COR-L47 (cell line): Measurements from ENCODE around the gene CEP63.
A peak's percentile ranks its signal among the peaks of the same experiment; 100 is the strongest.

Source experiments
- DNase-seq: peaks from one replicate; lab custom pipeline; 2025; lab: John Stamatoyannopoulos, UW

CEP63 gene

DNA sequence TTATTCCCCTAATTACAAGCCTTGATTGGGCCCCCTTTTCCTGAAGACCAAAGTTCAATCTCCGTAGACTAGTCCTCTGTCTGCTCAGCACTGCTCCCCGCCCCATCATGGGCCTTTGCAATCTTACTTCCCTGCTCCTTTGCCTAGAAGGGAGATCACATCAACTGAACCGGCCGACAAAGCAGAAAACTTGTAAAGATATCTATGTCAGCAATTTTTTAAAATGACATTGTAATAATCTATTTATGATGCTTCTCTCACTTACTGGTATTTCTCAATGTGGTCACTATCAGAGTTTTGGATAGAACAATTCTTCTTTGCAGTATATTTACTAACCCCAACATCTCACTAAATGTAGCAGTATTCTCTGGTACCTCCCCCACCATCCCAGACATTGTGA, 17.3 kb upstream of the CEP63 start:
- DNase-seq: no peak

DNA sequence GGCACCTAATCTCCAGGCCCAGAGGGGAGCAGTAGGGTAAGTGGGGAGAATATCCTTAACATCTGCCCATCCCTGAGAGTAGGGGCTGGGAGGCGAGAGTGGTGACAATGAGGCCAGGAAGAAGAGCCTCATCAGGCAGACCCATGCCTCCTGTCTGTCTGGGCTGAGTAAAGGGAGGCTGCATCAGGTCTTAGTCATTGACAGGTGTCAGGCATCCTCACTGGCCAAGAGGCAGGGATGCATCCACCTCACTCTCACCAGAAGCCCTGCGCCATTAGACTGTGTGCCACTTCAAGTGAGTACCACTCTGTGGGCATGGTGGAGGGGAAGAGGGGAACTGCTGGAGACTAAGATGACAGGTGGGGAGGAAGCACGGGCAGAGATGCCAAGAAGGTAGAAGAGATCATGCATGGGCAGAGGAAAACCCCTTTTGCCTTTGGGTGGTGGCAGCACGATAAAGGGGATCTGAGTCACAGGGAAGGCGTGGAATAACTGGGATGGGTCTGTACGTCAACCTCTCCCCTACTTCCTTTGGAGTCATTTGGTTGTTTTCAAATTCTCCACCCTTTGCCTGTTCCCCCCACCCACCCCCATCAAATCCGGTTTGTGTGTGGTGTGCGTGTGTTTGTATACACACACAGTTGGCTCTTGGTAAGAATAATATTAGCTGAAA, 14.2 kb upstream of the CEP63 start:
- DNase-seq: no peak

DNA sequence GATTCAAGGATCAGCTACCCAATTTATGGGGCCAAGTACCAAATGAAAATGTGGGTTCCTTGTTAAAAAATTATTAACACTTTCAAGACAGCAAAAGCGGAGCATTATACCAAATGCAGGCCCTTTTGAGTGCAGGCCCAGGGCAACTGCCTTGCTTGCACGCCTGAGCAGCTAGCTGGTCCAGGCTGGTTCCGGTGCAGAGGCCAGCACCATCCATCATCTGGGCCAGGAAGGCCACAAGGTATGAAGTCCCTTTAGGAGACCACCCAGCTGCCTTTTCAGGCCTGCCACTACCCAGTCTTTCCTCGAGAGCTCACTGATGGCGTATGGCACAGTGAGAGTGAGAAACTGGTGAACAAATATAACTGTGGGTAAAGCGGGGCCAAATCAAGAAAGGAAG, 13.0 kb upstream of the CEP63 start:
- DNase-seq: no peak

DNA sequence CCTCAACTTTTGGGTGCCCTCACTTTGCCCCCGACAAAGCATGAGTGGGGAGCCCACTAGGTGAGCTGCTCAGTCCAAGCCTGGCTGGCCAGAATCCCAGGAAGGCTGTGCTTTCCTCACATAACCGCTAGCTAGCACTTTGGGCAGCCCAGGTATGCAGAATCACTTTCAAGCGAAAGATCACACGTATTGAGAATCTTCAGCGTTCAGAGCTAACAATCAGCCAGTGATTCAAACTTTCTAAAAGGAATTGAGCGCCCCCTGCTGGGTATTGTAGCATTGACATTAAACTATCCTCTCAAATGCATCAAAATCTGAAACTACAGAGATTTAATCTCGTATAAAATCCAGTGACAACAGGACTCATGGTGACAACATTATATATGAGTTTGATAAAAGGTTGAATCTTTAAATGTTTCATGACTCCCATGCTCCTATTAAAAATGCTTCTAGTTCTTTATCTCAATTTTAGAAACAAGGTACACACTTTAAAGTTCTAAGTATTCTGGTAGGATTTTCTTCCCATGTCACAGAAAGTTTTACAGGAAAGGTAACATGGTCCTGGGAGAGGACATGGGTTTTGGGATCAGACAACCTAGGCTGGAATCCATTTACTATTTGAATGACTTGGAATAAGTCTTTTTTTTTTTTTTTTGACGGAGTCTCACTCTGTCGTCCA, 11.8 kb upstream of the CEP63 start:
- DNase-seq: peak; percentile 76

DNA sequence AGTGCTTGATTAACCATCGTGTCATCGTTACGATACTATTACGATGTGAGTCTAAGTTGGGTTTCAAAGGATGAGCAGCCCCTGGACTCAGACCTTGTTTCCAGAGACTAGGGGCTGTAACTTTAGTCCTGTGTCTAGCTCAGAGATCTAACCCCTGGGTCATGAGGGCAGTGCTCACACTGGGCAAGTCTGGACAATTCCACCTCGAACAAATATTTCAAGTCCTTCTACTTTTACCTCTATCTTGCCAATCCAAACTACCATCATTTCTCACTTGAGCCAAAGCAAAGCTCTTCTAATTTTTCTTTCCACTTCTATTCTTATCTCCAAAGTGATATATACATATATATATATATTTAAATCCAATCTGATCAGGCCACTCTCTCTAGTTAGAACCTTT, 10.9 kb upstream of the CEP63 start:
- DNase-seq: no peak

DNA sequence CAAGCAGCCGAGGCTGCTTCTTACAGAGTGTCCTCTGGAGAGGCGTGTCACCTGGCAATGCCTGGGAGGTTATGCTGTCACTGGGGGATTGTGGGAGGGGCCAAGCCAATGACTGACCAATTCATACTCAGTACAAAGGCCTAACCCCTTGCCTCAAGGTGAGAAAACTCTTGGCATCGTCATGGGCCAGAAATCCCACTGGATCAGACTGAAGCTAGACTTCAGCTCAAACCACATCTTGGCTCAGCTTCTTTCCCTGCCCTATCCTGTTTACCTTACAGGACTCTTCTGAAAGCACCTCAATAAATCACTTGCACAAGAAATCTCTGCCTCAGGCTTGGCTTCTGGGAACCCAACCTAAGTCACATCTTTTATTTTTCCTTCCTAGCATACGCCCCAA, 9.6 kb upstream of the CEP63 start:
- DNase-seq: no peak

DNA sequence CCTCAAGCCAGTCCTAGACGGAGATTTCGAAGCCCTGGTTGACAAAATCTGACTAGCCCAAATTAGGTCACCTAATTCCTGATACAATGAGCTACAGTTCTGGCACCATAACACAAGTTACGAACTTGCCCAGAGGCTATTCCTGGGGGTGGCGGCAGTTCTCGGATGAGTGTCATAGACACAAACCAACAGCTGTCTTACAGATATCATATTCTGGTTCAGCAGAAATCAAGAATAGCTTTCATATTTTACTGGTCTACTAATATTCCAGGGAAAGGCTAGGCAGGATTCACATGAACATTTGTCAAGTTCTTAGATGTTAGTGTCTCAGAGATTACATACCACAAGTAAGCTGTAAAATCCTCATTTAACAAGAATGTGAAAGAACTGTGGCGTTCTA, 8.9 kb upstream of the CEP63 start:
- no peak for DNase-seq

DNA sequence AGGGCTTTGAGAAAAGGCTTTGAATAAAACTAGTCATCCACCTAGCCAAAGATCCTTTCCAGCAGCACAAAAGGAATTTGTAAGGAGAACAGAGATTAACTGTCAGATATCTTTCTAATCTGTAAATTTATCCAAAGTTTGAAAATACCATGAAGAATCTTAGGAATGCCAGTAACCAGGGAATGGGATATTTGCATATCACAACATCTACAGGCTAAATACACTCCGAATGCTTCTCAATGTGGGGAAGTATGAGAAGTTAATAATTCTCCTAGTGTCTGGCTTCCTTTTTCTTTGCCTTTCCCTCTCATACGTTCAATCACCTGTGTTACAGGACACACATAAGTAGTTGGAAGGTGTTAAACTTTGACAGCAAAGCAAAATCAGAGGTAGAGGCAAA, 7.9 kb upstream of the CEP63 start:
- DNase-seq: no peak

DNA sequence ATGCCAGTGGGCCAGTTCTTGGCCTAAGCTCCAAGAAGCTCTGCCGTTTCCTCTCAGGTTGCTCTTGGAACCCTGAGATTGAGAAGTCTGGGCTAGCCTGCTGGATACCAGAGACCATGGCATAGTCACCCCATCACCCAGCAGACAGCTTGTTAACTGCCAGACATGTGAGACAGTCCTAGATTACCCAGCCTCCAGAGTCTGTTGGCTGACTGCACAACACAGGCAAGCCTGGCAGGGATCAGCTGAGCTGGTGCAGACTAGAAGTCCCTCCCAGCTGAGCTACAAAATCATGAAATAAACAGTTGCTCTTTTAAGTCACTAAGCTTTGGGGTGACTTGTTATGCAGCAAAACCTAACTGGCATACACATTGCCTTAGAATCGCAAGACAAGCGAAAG, 5.3 kb upstream of the CEP63 start:
- DNase-seq: no peak

DNA sequence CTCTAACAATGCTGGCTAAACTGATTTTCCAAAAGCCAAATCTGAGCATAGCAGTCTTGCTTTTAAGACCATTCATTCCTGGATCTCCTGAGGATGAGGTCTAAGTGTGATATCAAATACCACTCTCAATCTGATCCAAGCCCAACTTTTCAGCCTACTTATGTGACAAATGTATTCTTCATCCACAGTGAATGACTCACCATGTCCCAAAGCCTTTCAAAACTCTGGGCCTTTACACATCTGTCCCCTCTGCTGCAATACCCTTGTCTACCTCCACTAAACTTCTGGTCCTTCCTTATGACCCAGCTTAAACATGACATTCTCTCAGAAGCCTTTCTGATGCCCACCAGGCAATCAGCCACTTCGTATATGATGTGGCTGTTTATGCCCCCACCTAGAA, 4.7 kb upstream of the CEP63 start:
- no peak for DNase-seq

DNA sequence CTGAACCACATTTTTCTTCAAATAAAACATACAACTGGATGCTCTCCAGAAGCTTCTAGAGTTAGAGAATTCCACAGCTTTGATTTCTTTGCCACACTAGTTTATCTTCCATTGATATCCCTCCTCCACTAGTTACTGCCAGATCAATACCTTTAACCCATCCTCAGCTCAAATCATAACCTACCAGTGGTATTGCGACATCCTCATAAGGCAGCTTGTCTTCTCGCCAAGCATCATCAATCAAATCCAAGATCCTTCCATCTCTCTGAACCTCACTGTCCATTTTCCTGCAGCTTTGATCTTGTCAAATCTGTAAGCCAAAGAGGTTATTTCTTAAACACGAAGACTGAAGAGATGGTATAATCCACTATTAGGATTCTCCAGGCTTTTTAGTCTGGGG, 3.2 kb upstream of the CEP63 start:
- no peak for DNase-seq

DNA sequence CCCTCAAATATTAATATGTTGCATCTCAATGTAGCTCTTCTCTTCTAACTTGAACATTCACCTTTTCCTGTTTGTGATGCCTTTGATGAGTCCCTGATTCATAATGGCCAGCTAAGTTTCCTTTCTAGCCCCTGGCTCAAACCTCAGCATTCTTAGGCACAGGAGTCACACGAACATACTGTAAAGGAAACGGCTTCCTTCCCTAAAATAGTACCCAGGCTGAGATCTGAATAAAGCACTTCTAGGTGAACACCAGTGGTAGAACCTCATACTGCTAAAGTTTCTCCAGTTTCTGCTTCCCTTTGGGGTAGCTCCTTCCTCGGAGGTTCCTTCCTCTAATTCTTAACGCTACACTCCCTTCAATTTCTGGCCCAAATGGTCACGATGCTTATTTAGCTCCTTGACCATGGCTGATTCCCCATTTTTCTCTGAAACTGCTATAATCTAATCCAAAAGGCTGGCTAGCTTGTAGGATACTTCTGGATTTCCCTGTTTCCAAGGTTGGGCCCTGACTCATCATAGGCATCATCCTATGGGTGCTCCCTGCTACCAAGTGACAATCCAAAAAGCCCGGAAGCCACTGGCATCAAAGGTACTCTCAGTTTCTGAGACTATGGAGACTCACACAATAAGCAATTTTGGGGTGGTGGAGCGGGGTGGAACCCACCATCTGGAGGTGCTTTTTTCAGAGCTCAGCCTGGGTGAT, 2.5 kb upstream of the CEP63 start:
- no peak for DNase-seq

DNA sequence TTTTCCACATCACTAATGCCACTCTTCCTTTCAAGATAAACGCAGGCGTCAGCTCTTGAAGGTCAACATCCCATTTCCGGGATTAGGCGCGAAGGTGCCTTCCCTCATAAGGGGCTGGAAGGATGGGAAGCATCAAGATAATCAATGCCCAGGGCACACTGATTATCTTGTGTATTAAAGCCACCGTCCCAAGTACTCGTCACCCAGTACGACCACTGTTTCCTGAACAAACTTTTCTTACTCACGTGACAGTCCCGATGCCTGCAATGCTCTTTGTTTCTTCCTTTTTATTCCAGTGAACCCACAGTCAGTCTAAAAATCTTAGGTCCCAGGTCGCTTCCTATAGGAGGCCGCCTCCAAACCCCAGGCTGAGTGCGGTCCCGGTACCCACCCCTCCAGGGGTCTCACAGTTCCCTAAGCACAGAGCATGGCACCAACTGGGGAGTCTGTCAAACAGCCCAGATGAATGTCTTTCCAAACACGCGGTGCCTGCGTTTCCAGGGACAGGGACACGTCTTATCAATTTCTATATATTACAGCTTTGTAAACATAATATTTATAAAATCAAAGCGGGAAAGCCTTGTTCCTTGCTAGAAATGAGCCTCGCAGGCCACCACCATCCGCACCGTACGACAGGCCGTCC, 661 bp upstream of the CEP63 start:
- peak; percentile 53 for DNase-seq

DNA sequence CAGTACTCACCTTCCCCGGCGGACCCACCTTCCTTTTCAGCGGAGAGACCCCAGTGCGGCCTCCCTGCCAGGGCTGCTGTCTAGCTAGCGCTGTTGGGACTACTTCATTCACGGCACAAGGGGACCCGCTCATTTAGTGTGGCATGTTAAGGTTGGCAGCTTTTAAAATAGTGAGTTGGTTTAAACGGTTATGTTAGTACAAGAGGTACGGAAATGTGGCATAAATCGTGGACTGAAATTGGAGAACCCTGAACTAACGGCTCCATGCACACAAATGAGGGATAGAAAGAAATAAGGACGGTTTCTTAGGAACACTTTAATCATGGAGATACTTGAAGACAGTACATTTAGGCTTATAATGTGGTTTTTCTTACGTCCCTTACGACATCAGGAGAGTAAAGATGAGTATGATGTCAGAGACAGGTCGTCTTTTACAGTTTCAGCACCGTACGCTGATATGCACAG, 752 bp downstream of the CEP63 start:
- peak; percentile 72 for DNase-seq

DNA sequence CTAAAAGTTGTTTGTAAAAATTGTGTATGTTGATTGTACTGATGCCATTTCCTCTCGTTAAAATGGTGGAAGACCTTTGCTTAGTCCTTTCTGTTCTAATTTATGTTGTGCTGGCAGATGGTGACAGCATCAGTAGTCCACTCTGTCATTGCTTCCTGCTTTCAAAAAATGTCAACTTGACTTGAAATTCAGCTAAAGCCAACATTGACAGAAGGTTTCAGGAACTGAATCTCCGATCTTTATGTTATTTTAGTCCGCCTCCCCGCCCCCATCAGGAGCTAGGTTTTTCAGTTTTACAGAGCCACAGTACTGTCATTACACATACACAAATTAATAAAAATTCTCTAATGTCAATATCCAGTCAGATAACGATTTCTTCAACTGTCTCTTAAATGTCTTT, 1.5 kb downstream of the CEP63 start:
- no peak for DNase-seq

DNA sequence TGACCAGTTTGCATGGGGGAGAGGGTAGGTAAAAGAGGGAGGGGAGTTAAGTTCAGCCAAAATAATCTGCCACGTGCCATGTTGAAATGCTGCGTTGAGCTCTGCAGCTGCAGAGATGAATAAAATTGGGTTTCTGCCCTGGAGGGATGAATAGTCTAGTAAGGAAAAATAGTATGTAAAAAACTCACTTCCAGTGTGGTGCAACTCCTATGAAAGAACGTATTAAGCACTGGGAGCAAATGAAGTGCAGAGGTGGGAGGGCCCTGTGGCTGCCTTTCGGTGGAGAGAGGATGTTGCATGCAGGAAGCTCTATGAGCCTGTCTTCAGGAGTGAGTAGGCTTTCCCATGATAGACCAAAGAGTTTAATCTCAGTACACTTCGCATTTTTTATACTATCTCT, 8.6 kb downstream of the CEP63 start:
- no peak for DNase-seq

DNA sequence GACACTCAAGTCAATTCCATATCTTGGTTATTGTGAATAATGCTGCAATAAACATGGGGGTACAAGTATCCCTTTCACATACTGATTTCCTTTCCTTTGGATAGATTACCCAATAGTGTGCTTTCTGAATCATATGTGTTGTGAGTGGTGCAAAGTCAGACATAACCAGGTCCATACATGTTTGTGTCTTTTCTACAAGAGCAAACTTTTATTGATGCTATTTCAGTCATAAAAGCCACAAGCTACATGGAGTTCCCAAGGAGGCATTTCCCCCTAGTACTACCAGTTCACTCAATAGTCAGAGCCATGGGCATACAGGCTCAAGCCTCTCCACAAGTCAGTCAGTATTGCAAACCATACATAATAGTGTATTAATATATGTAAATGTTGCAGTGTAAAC, 10.1 kb downstream of the CEP63 start:
- DNase-seq: no peak

DNA sequence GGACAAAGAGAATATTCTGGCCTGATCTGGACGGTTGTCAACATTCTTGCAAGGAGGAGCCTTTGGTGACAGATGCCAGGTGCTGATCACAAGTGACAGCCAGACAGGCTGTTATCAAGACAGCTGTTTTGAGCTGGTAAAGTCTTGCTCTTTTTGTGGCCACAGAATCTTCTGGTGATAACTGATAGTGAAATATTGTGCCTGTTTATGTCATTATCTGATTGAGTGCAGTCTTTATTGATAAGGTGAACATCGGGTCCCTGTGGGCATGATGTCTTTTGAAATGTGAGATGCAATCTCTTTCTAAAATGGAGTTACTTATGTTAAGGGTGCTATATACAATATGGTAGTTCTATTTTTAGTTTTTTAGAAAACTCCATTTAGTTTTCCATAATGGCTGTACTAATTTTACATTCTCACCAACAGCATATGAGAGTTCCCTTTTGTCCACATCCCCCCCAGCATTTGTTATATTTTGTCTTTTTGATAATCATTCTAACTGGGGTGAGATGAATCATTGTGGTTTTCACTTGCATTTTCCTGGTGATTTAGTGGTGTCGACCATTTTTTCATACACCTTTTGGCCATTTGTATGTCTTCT, 10.7 kb downstream of the CEP63 start:
- DNase-seq: no peak

DNA sequence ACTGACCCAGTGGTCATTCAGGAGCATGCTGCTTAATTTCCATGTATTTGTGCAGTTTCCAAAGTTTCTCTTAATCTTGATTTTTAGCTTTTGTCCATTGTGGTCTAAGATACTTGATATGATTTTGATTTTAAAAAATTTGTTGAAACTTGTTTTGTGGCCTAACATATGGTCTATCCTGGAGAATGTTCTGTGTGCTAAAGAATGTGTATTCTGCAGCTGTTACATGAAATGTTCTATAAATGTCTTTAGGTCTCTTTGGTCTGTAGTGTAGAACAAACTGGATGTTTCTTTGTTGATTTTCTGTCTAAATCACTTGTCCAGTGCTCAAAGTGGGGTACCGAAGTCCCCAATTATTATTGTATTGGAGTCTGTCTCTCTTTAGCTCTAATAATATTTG, 17.4 kb downstream of the CEP63 start:
- no peak for DNase-seq

DNA sequence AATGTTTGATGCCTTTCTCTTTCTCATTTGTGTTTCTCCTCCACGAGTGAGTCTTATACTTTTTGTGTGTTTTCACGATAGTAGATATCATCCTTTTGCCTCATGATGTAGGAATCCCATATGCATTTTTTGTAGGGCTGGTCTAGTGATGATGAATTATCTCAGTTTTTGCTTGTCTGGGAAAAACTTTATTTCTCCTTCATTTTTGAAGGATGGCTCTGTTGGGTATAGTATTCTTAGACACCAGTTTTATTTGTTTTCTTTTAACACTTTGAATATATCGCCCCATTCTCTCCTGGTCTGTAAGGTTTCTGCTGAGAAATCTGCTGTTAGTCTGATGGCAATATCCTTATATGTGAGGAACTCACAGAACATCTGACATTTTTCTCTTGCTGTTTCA, 18.3 kb downstream of the CEP63 start:
- no peak for DNase-seq

DNA sequence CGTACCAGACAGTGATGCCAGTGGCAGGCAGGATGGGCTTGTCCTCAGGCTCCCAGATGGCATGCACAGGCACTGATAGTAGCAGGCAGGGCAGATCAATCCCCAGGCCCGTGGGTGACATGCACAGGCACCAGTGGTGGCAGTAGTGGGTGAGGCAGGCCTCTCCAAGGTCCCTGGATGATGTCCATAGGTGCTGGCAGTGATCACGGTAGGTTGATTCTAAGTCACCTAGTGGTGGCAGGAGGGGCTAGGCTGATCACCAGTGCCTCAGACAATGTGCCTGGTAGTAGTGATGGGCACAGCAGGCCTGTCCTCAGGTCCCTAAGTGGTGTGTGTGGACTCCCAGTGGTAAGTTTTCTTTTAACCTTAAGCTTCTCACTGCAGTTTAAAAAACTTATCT, 19.6 kb downstream of the CEP63 start:
- DNase-seq: no peak

DNA sequence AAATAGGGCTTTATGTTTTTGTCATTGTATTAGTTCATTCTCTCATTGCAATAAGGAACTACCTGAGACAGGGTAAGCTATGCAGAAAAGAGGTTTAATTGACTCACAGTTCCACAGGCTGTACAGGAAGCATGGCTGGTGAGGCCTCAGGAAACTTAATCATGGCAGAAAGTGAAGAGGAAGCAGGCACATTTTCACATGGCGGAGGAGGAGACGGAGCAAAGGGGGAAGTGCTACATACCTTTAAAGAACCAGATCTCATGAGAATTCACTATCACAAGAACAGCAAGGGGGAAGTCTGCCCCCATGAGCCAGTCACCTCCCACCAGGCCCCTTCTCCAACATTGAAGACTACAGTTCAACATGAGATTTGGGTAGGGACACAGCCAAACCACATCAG, 25.6 kb downstream of the CEP63 start:
- no peak for DNase-seq

DNA sequence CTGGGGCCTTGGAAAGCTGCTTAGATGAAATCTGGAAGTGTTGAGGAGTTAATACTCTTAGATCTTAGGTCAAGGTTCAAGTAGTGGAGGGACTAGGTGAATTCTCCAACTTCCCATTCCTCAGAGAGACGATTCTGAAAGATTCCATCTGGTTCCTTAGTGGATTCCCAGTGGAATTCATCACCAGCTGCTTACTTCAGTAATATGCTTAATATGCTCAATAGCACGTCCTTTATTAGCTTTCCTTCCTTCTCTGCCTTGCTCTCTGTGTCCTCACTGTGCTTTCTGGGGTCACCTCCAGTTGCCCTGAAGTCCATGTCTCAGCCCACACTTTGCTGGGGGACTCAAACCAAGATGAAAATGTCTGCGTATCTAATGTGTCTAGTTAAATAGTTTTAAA, 31.0 kb downstream of the CEP63 start:
- no peak for DNase-seq
